Ovary (tissue), 3 donors: ENCODE results near the gene MSI2.

Source experiments
- EP300 ChIP-seq: sonication (generic); formaldehyde crosslinking; IDR thresholded peaks from one replicate; pipeline ENCODE4 v1.6.1; 2017; ENCODE audit warnings: antibody characterized with exemption
- TF ChIP-seq, protein P1 (sequence below), 3 donors: fragments of 450-650 bp in 2 of 3; fragments of 200-600 bp in 1 of 3; IDR thresholded peaks; one replicate each; pipeline versions ENCODE4 v1.5.1 to v1.8.0; 2016 to 2022; ENCODE audit warnings: antibody characterized with exemption in 3 of 3, mild to moderate bottlenecking in 1 of 3
- donor health status: DM: no; HTN: no; CAD: no.

DNA sequence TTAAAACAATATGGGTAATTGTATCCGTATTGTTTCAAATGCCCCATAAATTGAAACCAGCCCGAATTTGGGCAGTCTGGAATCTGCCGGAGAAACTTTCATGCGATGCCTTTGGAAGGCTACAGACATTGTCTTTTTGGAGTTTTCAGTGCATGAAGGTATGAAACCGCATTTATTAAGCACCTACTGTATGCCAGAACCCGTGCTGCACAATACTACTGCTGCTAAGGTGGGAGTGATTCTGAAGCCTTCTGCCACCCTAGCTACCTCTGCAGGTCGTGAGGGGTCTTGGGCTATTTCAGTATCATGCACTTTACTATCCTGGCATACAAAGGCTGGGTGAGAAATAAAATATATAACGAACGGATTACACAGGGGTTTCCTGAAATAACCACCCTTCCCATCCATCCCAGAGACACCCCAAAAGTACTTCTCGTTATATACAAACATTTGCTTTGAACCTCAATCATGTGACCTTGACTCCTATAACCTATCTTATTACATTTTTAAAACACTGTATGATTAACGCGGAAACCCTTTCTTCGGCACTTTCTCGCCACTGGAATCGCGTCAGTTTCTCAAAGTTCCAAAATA, 1.0 kb upstream of the MSI2 start:
- TF ChIP-seq EP300 = no peak
- TF ChIP-seq, protein P1, sequence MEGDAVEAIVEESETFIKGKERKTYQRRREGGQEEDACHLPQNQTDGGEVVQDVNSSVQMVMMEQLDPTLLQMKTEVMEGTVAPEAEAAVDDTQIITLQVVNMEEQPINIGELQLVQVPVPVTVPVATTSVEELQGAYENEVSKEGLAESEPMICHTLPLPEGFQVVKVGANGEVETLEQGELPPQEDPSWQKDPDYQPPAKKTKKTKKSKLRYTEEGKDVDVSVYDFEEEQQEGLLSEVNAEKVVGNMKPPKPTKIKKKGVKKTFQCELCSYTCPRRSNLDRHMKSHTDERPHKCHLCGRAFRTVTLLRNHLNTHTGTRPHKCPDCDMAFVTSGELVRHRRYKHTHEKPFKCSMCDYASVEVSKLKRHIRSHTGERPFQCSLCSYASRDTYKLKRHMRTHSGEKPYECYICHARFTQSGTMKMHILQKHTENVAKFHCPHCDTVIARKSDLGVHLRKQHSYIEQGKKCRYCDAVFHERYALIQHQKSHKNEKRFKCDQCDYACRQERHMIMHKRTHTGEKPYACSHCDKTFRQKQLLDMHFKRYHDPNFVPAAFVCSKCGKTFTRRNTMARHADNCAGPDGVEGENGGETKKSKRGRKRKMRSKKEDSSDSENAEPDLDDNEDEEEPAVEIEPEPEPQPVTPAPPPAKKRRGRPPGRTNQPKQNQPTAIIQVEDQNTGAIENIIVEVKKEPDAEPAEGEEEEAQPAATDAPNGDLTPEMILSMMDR (IDR thresholded peaks at IDR 0.05) = no peak
